Neural progenitor cell (in vitro differentiated cells): ENCODE results near the gene ALDH3A1. TPM values are rescaled to one million over a fixed set of nuclear protein-coding genes. Genes with fewer than 3 reads are reported as not detected.

ENCODE experiments used
- DNase-seq: peaks from one replicate; pipeline ENCODE4 v3.0.0-alpha.2; 2016; ENCODE audit warnings: low spot score
- H2AFZ ChIP-seq: fragments of 200-600 bp; sonication (generic); replicated peaks from 2 replicates; pipeline ENCODE4 v1.6.1; 2016; ENCODE audit warnings: antibody characterized with exemption
- H3F3A ChIP-seq: fragments of 200-600 bp; sonication (generic); 2 replicates; pipeline ENCODE4 v1.6.1; 2016; ENCODE audit warnings: antibody characterized with exemption, low read depth
- H3K27ac ChIP-seq: fragments of 200-600 bp; sonication (generic); 2 replicates; pipeline ENCODE4 v1.5.1; 2016; ENCODE audit warnings: mild to moderate bottlenecking
- H3K27me3 ChIP-seq: fragments of 200-600 bp; sonication (generic); 2 replicates; pipeline ENCODE4 v1.6.1; 2016; ENCODE audit warnings: mild to moderate bottlenecking, moderate library complexity
- H3K36me3 ChIP-seq: fragments of 200-600 bp; sonication (generic); 2 replicates; pipeline ENCODE4 v1.5.1; 2016
- H3K4me1 ChIP-seq: fragments of 200-600 bp; sonication (generic); 2 replicates; pipeline ENCODE4 v1.6.1; 2016; ENCODE audit warnings: mixed run types
- H3K4me2 ChIP-seq: fragments of 200-600 bp; sonication (generic); 2 replicates; pipeline ENCODE4 v1.6.1; 2016
- H3K4me3 ChIP-seq: fragments of 200-600 bp; sonication (generic); 2 replicates; pipeline ENCODE4 v1.5.1; 2016
- H3K79me2 ChIP-seq: fragments of 200-600 bp; sonication (generic); 2 replicates; pipeline ENCODE4 v1.6.1; 2016; ENCODE audit warnings: low read depth
- H3K9ac ChIP-seq: fragments of 200-600 bp; sonication (generic); 2 replicates; pipeline ENCODE4 v1.6.1; 2016
- H3K9me3 ChIP-seq: fragments of 200-600 bp; sonication (generic); 2 replicates; pipeline ENCODE4 v1.5.1; 2016; ENCODE audit warnings: low read depth
- H4K20me1 ChIP-seq: fragments of 200-600 bp; sonication (generic); 2 replicates; pipeline ENCODE4 v1.6.1; 2016; ENCODE audit warnings: low read depth
- H3K27ac Mint-ChIP-seq: 3 replicates; pipeline ENCODE4 v1.8.0; 2021; ENCODE audit warnings: mixed read lengths
- H3K27me3 Mint-ChIP-seq: 2 replicates; pipeline ENCODE4 v1.8.0; 2022; ENCODE audit warnings: low read depth, mild to moderate bottlenecking, inconsistent platforms, moderate library complexity, mixed read lengths; ENCODE audit not compliant: insufficient read depth
- H3K36me3 Mint-ChIP-seq: 3 replicates; pipeline ENCODE4 v1.8.0; 2021; ENCODE audit warnings: mixed read lengths
- H3K4me1 Mint-ChIP-seq: 3 replicates; pipeline ENCODE4 v1.8.0; 2021; ENCODE audit warnings: mixed read lengths
- H3K4me3 Mint-ChIP-seq: 3 replicates; pipeline ENCODE4 v1.8.0; 2021; ENCODE audit warnings: mild to moderate bottlenecking, moderate library complexity, mixed read lengths
- H3K9me3 Mint-ChIP-seq: 3 replicates; pipeline ENCODE4 v1.8.0; 2020; ENCODE audit warnings: mixed read lengths
- EZH2 ChIP-seq: fragments of 200-600 bp; sonication (generic); IDR thresholded peaks from 2 replicates; pipeline ENCODE4 v1.6.1; 2017; ENCODE audit warnings: antibody characterized with exemption, mild to moderate bottlenecking, moderate library complexity
- EZH2phosphoT487 ChIP-seq: fragments of 200-600 bp; sonication (generic); IDR thresholded peaks from 2 replicates; pipeline ENCODE4 v1.6.1; 2017; ENCODE audit warnings: antibody characterized with exemption
- total RNA-seq: library from RNA; depleted of rRNA; stranded (reverse); fragments of >200 nt; gene quantifications from 2 replicates; pipeline ENCODE4 v1.2.3, GENCODE V29; 2015; ENCODE audit warnings: low replicate concordance
- TF ChIP-seq, protein P1 (sequence below): fragments of 200-600 bp; sonication (generic); IDR thresholded peaks from 2 replicates; pipeline ENCODE4 v1.5.1; 2017; ENCODE audit warnings: antibody characterized with exemption, mild to moderate bottlenecking

Gene ALDH3A1
- total RNA-seq, 1 donor from 2014 or later, result not detected

DNA sequence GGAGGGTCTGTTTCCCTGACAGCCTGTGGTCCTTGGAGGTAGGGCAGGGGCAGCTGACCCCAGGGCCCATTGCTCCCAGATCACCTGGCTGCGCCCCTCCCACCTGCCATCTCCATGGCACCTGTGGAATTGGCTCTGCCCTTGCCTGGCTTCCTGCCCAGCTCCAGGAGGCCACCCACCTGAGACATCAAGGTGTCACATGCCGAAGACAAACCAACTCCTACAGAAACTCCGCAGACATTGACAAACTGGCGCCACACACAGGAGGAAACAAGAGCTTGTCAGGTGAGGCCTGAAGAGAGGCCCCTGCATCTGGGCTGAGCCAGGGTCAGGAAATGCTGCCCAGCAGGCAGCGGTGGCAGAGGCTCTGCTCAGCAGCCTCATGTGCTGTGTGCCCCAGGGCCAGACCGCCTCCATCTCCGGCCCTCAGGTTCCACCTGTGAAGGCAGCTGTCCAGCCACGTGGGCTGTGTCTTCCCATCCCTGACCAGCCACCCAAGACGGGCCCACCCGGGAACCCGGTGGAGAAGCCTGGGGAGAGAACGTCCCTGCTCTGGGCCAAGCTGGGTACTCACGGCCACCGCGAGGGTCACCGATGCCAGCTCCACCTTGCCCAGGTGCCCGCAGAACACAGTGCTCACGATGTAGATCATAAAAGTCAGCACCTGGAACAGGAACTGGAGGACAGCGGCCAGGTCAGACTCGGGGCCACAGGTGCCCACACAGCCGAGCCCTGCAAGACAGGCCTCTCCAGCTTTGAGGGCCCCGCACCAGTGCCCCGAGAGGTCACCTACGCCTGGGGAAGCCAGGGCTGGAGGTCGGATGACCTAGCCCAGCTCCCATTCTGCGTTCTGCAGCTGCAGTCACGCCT, 33.3 kb downstream of the ALDH3A1 start:
- Mint-ChIP-seq H3K27me3 (peaks cover 7% of the 10 kb centered on the region), H3K4me1 (peaks cover 21% of the 10 kb centered on the region), H3K27ac (no peak overlapping the region), H3K36me3 (no peaks in the 10 kb centered on the region), H3K4me3 (no peak overlapping the region), H3K9me3 (no peaks in the 10 kb centered on the region)
- Histone ChIP-seq H3K4me2 (no peak overlapping the region), H3K27me3 (no peaks in the 10 kb centered on the region), H3K4me3 (no peak overlapping the region), H3F3A (no peaks in the 10 kb centered on the region), H4K20me1 (no peaks in the 10 kb centered on the region), H2AFZ (no peak overlapping the region), H3K4me1 (peaks cover 17% of the 10 kb centered on the region), H3K9ac (no peak overlapping the region), H3K79me2 (no peaks in the 10 kb centered on the region), H3K9me3 (no peaks in the 10 kb centered on the region), H3K27ac (no peak overlapping the region), H3K36me3 (no peaks in the 10 kb centered on the region)
- no peak for TF ChIP-seq EZH2
- TF ChIP-seq, protein P1, sequence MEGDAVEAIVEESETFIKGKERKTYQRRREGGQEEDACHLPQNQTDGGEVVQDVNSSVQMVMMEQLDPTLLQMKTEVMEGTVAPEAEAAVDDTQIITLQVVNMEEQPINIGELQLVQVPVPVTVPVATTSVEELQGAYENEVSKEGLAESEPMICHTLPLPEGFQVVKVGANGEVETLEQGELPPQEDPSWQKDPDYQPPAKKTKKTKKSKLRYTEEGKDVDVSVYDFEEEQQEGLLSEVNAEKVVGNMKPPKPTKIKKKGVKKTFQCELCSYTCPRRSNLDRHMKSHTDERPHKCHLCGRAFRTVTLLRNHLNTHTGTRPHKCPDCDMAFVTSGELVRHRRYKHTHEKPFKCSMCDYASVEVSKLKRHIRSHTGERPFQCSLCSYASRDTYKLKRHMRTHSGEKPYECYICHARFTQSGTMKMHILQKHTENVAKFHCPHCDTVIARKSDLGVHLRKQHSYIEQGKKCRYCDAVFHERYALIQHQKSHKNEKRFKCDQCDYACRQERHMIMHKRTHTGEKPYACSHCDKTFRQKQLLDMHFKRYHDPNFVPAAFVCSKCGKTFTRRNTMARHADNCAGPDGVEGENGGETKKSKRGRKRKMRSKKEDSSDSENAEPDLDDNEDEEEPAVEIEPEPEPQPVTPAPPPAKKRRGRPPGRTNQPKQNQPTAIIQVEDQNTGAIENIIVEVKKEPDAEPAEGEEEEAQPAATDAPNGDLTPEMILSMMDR, result no peak
- no peak for TF ChIP-seq EZH2phosphoT487
- no peak for DNase-seq

DNA sequence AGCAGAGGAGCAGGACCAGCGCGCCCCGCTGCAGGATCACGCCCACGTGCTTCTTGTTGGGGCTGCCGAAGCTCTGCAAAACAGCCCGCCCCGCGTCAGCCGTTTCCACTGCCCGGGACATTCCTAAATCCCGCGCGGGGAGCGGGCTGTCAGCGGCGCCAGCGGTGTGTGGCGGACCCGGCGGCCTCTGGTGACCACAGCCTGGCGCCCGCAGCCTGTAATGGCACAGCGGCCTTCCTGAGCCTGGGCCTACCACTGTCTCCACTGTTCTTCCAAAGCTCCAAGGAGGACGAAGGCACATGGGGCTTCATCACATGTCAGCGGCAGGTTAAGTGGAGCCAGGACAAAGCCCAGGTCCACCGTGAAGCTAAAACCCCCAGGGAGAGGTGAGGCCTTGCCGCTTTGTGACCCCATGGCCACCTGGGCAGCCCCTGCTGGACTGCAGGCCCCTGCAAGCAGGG, 34.2 kb downstream of the ALDH3A1 start:
- Mint-ChIP-seq H3K36me3 (no peaks in the 10 kb centered on the region), H3K4me3 (no peak overlapping the region), H3K4me1 (peaks cover 20% of the 10 kb centered on the region), H3K9me3 (no peaks in the 10 kb centered on the region), H3K27ac (no peak overlapping the region), H3K27me3 (peaks cover 5% of the 10 kb centered on the region)
- H3K4me3 ChIP-seq, result no peak overlapping the region
- no peaks in the 10 kb centered on the region for H3K36me3 ChIP-seq
- H3K4me2 ChIP-seq, result no peak overlapping the region
- H4K20me1 ChIP-seq, result no peaks in the 10 kb centered on the region
- no peaks in the 10 kb centered on the region for H3K79me2 ChIP-seq
- no peak overlapping the region for H2AFZ ChIP-seq
- no peaks in the 10 kb centered on the region for H3F3A ChIP-seq
- H3K4me1 ChIP-seq, result peaks cover 17% of the 10 kb centered on the region
- no peaks in the 10 kb centered on the region for H3K27me3 ChIP-seq
- no peak overlapping the region for H3K9ac ChIP-seq
- TF ChIP-seq EZH2phosphoT487, result no peak
- TF ChIP-seq, protein P1, result no peak
- TF ChIP-seq EZH2, result no peak
- H3K27ac ChIP-seq, result no peak overlapping the region
- H3K9me3 ChIP-seq, result no peaks in the 10 kb centered on the region
- no peak for DNase-seq

DNA sequence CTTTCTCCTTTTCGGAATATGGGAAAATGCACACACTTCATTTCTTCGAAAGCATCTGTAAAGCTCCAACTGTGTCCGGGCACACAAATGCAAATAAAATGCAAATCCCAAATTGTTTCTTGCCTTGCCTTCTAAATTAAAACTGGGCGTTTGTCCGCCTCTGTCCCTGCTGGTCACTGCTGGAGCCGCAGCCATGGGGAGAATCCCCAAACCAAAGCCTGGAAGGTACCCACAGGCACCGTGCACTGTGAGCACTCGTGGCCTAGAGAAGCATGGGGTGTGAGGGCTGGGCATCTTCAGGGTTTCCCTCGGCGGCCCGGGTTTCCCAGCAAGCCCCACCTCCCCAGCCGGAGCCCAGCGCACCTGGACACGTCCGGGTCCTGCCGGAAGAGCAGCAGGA, 34.6 kb downstream of the ALDH3A1 start:
- Histone ChIP-seq H3K79me2 (no peaks in the 10 kb centered on the region), H4K20me1 (no peaks in the 10 kb centered on the region), H3K36me3 (no peaks in the 10 kb centered on the region), H3K27me3 (no peaks in the 10 kb centered on the region), H3K9me3 (no peaks in the 10 kb centered on the region), H3F3A (peaks cover 2% of the 10 kb centered on the region), H3K4me2 (no peak overlapping the region), H3K9ac (no peak overlapping the region), H3K27ac (no peak overlapping the region), H3K4me1 (peaks cover 17% of the 10 kb centered on the region), H2AFZ (no peak overlapping the region), H3K4me3 (no peak overlapping the region)
- H3K4me1 Mint-ChIP-seq, result peaks cover 20% of the 10 kb centered on the region
- DNase-seq, result no peak
- H3K36me3 Mint-ChIP-seq, result no peaks in the 10 kb centered on the region
- H3K4me3 Mint-ChIP-seq, result no peak overlapping the region
- H3K27me3 Mint-ChIP-seq, result peaks cover 5% of the 10 kb centered on the region
- no peak overlapping the region for H3K27ac Mint-ChIP-seq
- TF ChIP-seq, protein P1, result peak; percentile 41
- TF ChIP-seq EZH2phosphoT487, result no peak
- H3K9me3 Mint-ChIP-seq, result no peaks in the 10 kb centered on the region
